Fibroblast of villous mesenchyme (primary cell): ENCODE measurements around the gene KIAA1671. TPM values are rescaled to one million over a fixed set of nuclear protein-coding genes. Genes with fewer than 3 reads are reported as not detected.
A peak's percentile ranks its signal among the peaks of the same experiment; 100 is the strongest.
"Not testable (repeated sequence)": the region's sequence is repeated elsewhere in the genome, so short reads cannot be mapped to it uniquely, and the experiment has no call there.

Source experiments
- DNase-seq: peaks from one replicate; pipeline ENCODE4 v3.0.0-alpha.2; 2010; ENCODE audit warnings: low read depth
- H3K4me3 ChIP-seq: 2 replicates; pipeline ENCODE4 v1.5.1; 2011; ENCODE audit warnings: low read depth, mild to moderate bottlenecking, low read length
- CTCF ChIP-seq: IDR thresholded peaks from 2 replicates; pipeline ENCODE4 v1.5.1; 2012; ENCODE audit warnings: low read depth, mild to moderate bottlenecking, low read length; ENCODE audit not compliant: insufficient read depth
- total RNA-seq: library from RNA; depleted of rRNA; stranded (reverse); fragments of >200 nt; gene quantifications from 2 replicates; pipeline ENCODE4 v1.2.3, GENCODE V29; 2012

Gene KIAA1671
- total RNA-seq, 1 donor: 3.5 TPM

DNA sequence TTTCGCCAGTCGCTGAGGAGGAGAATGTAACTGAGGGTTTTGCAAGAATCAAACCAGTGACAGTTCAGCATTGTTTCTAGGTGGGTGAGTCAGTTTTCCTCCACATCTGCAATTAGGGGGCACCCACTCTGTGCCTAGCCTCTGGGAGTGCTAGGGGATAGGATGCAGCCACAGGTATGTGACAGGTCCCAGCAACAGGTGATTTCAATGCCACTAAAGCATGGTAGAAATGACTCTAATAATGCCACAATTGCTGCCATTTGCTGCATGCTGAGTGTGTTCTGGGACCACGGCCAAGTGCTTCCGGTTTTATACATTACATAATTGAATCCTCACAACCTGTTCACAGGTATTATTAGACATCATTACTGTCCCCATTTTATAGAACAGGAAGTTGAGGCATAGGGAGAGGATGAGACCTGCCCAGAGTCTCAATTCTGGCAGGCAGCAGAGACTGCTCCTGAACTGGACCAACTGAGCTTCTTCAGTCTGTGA is 267.5 kb downstream of the KIAA1671 start:
- H3K4me3 ChIP-seq: no peak overlapping the region
- TF ChIP-seq CTCF: no peak
- DNase-seq: no peak

- no peak overlapping the region for H3K4me3 ChIP-seq
- no peak for DNase-seq
- no peak for TF ChIP-seq CTCF
These were observed 269.3 kb downstream of the KIAA1671 start for GRCh38 chr22:25221790-25222189.

DNA sequence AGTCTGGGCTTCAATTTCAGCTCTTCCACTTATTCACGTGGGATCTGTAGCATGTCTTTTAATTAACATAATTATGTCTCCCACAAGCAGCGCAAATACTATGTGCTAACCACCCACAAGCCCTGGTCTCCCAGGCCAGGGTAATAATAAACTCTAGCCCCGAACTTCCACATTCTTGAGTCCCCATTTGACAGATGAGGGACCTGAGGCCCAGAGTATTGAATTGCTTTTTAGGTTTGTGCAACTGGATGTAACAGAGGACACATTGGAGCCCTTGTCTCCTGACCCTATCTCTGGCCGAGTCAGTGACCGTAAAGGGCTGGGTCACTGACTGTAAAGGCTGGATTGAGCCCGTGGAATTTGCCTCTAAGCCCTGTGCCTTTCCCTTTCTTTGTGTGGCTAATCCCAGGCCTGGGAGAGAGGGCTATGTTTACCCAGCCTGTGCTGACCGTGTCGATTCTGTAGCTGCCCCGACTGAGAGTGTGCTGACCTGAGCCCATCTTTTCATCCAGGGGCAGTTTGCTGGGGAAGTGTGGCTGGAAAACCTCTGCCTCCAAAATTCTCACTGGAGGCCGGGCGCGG is 270.8 kb downstream of the KIAA1671 start:
- H3K4me3 ChIP-seq: no peak overlapping the region
- TF ChIP-seq CTCF: no peak
- no peak for DNase-seq

DNA sequence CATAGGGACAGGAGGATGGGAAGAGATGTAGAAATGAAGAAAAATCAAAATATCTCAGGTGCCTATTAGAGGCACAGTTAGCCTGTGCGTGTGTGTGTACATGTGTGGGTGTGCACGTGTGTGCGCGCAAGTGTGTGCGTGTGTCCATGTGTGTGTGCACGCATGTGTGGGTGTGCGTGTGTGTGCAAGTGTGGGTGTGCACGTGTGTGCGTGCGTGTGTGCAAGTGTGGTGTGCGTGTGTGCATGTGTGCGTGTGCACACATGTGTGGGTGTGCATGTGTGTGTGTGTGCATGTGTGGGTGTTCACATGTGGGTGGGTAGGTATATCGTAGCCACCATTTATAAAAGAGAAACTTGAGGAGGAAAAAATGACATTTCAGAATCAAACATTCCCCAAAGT is 276.3 kb downstream of the KIAA1671 start:
- no peak for DNase-seq
- no peak overlapping the region for H3K4me3 ChIP-seq
- no peak for TF ChIP-seq CTCF

GRCh38 chr22:25230760-25231159 is 278.2 kb downstream of the KIAA1671 start:
- DNase-seq, H3K4me3 ChIP-seq: not testable (repeated sequence)

DNA sequence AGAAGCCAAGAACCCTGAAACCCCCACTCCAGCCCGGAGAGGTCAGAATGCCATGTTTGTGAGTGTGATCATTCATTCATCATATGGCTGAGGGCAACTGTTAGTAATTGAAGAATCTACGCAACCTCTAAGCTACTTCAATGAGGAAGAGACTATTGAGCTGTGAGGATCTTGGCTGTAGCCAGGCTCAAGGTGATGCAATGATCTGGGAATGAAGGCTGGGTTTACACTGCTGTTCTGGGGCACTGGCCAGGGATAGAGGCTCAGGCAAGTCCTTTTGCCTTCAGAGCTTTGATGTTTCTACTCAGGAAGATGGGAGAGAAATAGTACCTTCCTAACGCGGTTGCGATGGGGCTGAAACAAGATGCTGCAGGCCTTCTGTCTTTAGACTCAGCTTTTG is 279.8 kb downstream of the KIAA1671 start:
- H3K4me3 ChIP-seq: no peak overlapping the region
- no peak for TF ChIP-seq CTCF
- DNase-seq: peak; percentile 4

- DNase-seq, H3K4me3 ChIP-seq: not testable (repeated sequence)
These were observed 281.2 kb downstream of the KIAA1671 start for GRCh38 chr22:25233706-25234105.

- DNase-seq: peak; percentile 75
- H3K4me3 ChIP-seq: no peak overlapping the region
- TF ChIP-seq CTCF: peak; percentile 61
These were observed 283.2 kb downstream of the KIAA1671 start for GRCh38 chr22:25235547-25236290.
